Measurements from ENCODE around the gene SMARCD3.

Gene SMARCD3

DNA sequence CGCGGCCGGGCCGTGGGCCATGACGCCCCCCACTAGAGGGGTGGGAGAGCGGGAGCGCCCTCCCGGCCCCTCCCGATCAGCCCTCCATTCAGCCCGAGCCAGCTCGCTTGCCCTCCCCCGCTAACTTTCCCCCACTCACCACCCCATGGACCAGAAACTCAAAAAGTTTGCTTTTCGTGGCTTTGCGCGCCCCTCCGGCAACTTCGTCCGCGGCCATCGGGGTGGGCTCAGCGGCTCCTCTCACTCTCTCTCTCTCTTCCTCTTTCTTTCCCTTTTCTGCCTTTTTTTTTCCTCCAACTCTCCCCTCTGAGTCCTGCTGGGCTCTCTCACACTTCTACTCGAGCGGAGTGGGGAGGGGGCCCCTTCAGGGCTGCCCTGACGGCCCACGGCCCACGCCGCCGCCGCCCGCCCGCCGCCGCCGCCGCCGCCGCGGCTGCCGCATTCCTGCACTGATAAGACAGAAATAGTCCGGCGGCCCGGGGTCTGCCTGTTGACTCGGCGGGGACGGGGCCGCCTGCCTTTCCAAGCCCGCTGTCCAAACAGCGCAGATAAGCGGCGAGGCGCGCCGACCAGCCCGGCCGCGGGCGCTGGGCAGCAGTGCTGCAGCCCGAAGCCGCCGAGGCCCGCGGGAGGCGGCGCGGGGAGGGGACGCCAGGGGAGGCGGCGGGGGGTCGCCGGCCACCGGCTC, at the start of gene SMARCD3:
SMARCD3 (minus strand) TSS at position 349 of the 688 bp plus-strand sequence; CDS start at position 217, 132 bp downstream.
- peak within 1 kb of the TSS; percentile 73 for H3K4me3 ChIP-seq (ENCODE audit: low read length)
- DNase-seq (ENCODE audit: low read depth): peak; percentile 53
- TF ChIP-seq, protein P1, sequence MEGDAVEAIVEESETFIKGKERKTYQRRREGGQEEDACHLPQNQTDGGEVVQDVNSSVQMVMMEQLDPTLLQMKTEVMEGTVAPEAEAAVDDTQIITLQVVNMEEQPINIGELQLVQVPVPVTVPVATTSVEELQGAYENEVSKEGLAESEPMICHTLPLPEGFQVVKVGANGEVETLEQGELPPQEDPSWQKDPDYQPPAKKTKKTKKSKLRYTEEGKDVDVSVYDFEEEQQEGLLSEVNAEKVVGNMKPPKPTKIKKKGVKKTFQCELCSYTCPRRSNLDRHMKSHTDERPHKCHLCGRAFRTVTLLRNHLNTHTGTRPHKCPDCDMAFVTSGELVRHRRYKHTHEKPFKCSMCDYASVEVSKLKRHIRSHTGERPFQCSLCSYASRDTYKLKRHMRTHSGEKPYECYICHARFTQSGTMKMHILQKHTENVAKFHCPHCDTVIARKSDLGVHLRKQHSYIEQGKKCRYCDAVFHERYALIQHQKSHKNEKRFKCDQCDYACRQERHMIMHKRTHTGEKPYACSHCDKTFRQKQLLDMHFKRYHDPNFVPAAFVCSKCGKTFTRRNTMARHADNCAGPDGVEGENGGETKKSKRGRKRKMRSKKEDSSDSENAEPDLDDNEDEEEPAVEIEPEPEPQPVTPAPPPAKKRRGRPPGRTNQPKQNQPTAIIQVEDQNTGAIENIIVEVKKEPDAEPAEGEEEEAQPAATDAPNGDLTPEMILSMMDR (conservative IDR thresholded peaks at IDR 0.05; ENCODE audit: low read length): no peak

- no peak overlapping the region for H3K4me3 ChIP-seq (ENCODE audit: low read length)
- TF ChIP-seq, protein P1 (conservative IDR thresholded peaks at IDR 0.05; ENCODE audit: low read length): no peak
- DNase-seq (ENCODE audit: low read depth): no peak
Observed at GRCh38 chr7:151296202-151296992, 47.9 kb upstream of the SMARCD3 start.

GRCh38 chr7:151292850-151293249, 44.4 kb upstream of the SMARCD3 start:
- DNase-seq (ENCODE audit: low read depth): no peak

DNA sequence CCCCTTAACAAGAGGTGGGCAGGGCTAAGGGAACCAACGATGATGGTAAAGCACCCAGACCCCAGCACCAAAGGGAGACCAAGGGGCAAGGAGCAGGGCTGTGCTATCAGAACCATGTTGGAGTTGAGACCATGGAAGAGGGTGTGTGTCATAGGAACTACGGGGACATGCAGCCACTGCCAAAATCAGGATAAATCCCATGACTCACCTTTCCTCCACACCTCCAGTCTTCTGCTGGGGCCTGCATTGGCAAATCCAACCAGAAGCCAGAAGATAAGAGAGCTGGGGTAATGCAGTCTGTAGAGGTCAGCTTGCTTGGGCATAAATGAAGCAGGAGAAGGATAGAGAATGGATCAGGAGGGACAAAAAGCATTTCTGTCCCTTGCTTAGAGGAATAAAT, 42.7 kb upstream of the SMARCD3 start:
- DNase-seq (ENCODE audit: low read depth): no peak
- H3K4me3 ChIP-seq (ENCODE audit: low read length): no peak overlapping the region
- TF ChIP-seq, protein P1 (conservative IDR thresholded peaks at IDR 0.05; ENCODE audit: low read length): no peak

More at GRCh38 chr7:151292850-151293249, 44.4 kb upstream of the SMARCD3 start:
- H3K4me3 ChIP-seq (ENCODE audit: low read length): no peak overlapping the region
- TF ChIP-seq, protein P1 (conservative IDR thresholded peaks at IDR 0.05; ENCODE audit: low read length): no peak

- TF ChIP-seq, protein P1 (conservative IDR thresholded peaks at IDR 0.05; ENCODE audit: low read length): no peak
- no peak for DNase-seq (ENCODE audit: low read depth)
- H3K4me3 ChIP-seq (ENCODE audit: low read length): no peak overlapping the region
Observed at GRCh38 chr7:151290355-151290760, 41.9 kb upstream of the SMARCD3 start.

GRCh38 chr7:151289891-151290290, 41.4 kb upstream of the SMARCD3 start:
- TF ChIP-seq, protein P1 (conservative IDR thresholded peaks at IDR 0.05; ENCODE audit: low read length): no peak
- no peak overlapping the region for H3K4me3 ChIP-seq (ENCODE audit: low read length)
- no peak for DNase-seq (ENCODE audit: low read depth)

Data from AG10803 (cell line).